ENCODE measurements around the gene GNB1.
A peak's percentile ranks its signal among the peaks of the same experiment; 100 is the strongest.

GNB1 gene

GRCh38 chr1:1847890-1848289 is 43.0 kb downstream of the GNB1 start:
- H3K27ac Mint-ChIP-seq: peak overlapping the region; percentile 7
- H3K4me3 Mint-ChIP-seq: no peak overlapping the region
- H3K4me1 Mint-ChIP-seq (ENCODE audit: low read depth): peaks cover 51% of the 10 kb centered on the region
- H3K27me3 Mint-ChIP-seq: no peaks in the 10 kb centered on the region
- no peaks in the 10 kb centered on the region for H3K9me3 Mint-ChIP-seq
- peaks cover 23% of the 10 kb centered on the region for H3K36me3 Mint-ChIP-seq (ENCODE audit: low read depth)

- Mint-ChIP-seq H3K9me3 (no peaks in the 10 kb centered on the region), H3K4me3 (no peak overlapping the region), H3K36me3 (ENCODE audit: low read depth) (peaks cover 20% of the 10 kb centered on the region), H3K4me1 (ENCODE audit: low read depth) (peaks cover 54% of the 10 kb centered on the region), H3K27ac (peak overlapping the region; percentile 7), H3K27me3 (no peaks in the 10 kb centered on the region)
Observed at GRCh38 chr1:1847061-1847850, 43.6 kb downstream of the GNB1 start.

- Mint-ChIP-seq H3K4me3 (no peak overlapping the region), H3K4me1 (ENCODE audit: low read depth) (peaks cover 60% of the 10 kb centered on the region), H3K36me3 (ENCODE audit: low read depth) (peaks cover 20% of the 10 kb centered on the region), H3K9me3 (no peaks in the 10 kb centered on the region), H3K27ac (peak overlapping the region; percentile 59), H3K27me3 (no peaks in the 10 kb centered on the region)
Observed at GRCh38 chr1:1846386-1846918, 44.4 kb downstream of the GNB1 start.

GRCh38 chr1:1842360-1843146 is 48.3 kb downstream of the GNB1 start:
- no peak overlapping the region for H3K4me3 Mint-ChIP-seq
- H3K36me3 Mint-ChIP-seq (ENCODE audit: low read depth): peaks cover 20% of the 10 kb centered on the region
- H3K4me1 Mint-ChIP-seq (ENCODE audit: low read depth): peaks cover 56% of the 10 kb centered on the region
- H3K27me3 Mint-ChIP-seq: no peaks in the 10 kb centered on the region
- H3K27ac Mint-ChIP-seq: peak overlapping the region; percentile 66
- no peaks in the 10 kb centered on the region for H3K9me3 Mint-ChIP-seq

- no peak overlapping the region for H3K27ac Mint-ChIP-seq
- H3K4me3 Mint-ChIP-seq: peak overlapping the region; percentile 52
- peaks cover 20% of the 10 kb centered on the region for H3K36me3 Mint-ChIP-seq (ENCODE audit: low read depth)
- H3K4me1 Mint-ChIP-seq (ENCODE audit: low read depth): peaks cover 53% of the 10 kb centered on the region
- H3K9me3 Mint-ChIP-seq: no peaks in the 10 kb centered on the region
- no peaks in the 10 kb centered on the region for H3K27me3 Mint-ChIP-seq
Observed at GRCh38 chr1:1841575-1841995, 49.3 kb downstream of the GNB1 start.

- H3K36me3 Mint-ChIP-seq (ENCODE audit: low read depth): peaks cover 24% of the 10 kb centered on the region
- H3K4me1 Mint-ChIP-seq (ENCODE audit: low read depth): peaks cover 43% of the 10 kb centered on the region
- no peaks in the 10 kb centered on the region for H3K27me3 Mint-ChIP-seq
- H3K4me3 Mint-ChIP-seq: no peak overlapping the region
- H3K9me3 Mint-ChIP-seq: no peaks in the 10 kb centered on the region
- no peak overlapping the region for H3K27ac Mint-ChIP-seq
Observed at GRCh38 chr1:1839311-1839965, 51.4 kb downstream of the GNB1 start.

GRCh38 chr1:1836119-1836518 is 54.8 kb downstream of the GNB1 start:
- Mint-ChIP-seq H3K9me3 (no peaks in the 10 kb centered on the region), H3K4me3 (no peak overlapping the region), H3K36me3 (ENCODE audit: low read depth) (peaks cover 42% of the 10 kb centered on the region), H3K27me3 (no peaks in the 10 kb centered on the region), H3K4me1 (ENCODE audit: low read depth) (peaks cover 37% of the 10 kb centered on the region), H3K27ac (no peak overlapping the region)

- Mint-ChIP-seq H3K27me3 (no peaks in the 10 kb centered on the region), H3K4me1 (ENCODE audit: low read depth) (peaks cover 31% of the 10 kb centered on the region), H3K9me3 (no peaks in the 10 kb centered on the region), H3K27ac (no peak overlapping the region), H3K4me3 (no peak overlapping the region), H3K36me3 (ENCODE audit: low read depth) (peaks cover 44% of the 10 kb centered on the region)
Observed at GRCh38 chr1:1835546-1835945, 55.3 kb downstream of the GNB1 start.

GRCh38 chr1:1833916-1834325 is 57.0 kb downstream of the GNB1 start:
- peak overlapping the region; percentile 43 for H3K27ac Mint-ChIP-seq
- H3K36me3 Mint-ChIP-seq (ENCODE audit: low read depth): peaks cover 46% of the 10 kb centered on the region
- H3K27me3 Mint-ChIP-seq: no peaks in the 10 kb centered on the region
- peaks cover 29% of the 10 kb centered on the region for H3K4me1 Mint-ChIP-seq (ENCODE audit: low read depth)
- H3K4me3 Mint-ChIP-seq: no peak overlapping the region
- no peaks in the 10 kb centered on the region for H3K9me3 Mint-ChIP-seq

GRCh38 chr1:1833456-1833855 is 57.4 kb downstream of the GNB1 start:
- Mint-ChIP-seq H3K9me3 (no peaks in the 10 kb centered on the region), H3K36me3 (ENCODE audit: low read depth) (peaks cover 45% of the 10 kb centered on the region), H3K4me1 (ENCODE audit: low read depth) (peaks cover 34% of the 10 kb centered on the region), H3K27me3 (no peaks in the 10 kb centered on the region), H3K27ac (no peak overlapping the region), H3K4me3 (no peak overlapping the region)

GRCh38 chr1:1832820-1833219 is 58.1 kb downstream of the GNB1 start:
- H3K27me3 Mint-ChIP-seq: no peaks in the 10 kb centered on the region
- H3K27ac Mint-ChIP-seq: peak overlapping the region; percentile 27
- no peak overlapping the region for H3K4me3 Mint-ChIP-seq
- H3K9me3 Mint-ChIP-seq: no peaks in the 10 kb centered on the region
- H3K4me1 Mint-ChIP-seq (ENCODE audit: low read depth): peaks cover 39% of the 10 kb centered on the region
- peaks cover 48% of the 10 kb centered on the region for H3K36me3 Mint-ChIP-seq (ENCODE audit: low read depth)

- H3K4me1 Mint-ChIP-seq (ENCODE audit: low read depth): peaks cover 41% of the 10 kb centered on the region
- no peak overlapping the region for H3K4me3 Mint-ChIP-seq
- H3K9me3 Mint-ChIP-seq: no peaks in the 10 kb centered on the region
- peak overlapping the region; percentile 56 for H3K27ac Mint-ChIP-seq
- H3K27me3 Mint-ChIP-seq: no peaks in the 10 kb centered on the region
- peaks cover 48% of the 10 kb centered on the region for H3K36me3 Mint-ChIP-seq (ENCODE audit: low read depth)
Observed at GRCh38 chr1:1832166-1832565, 58.7 kb downstream of the GNB1 start.

GRCh38 chr1:1827089-1827848 is 63.6 kb downstream of the GNB1 start:
- Mint-ChIP-seq H3K4me1 (ENCODE audit: low read depth) (peaks cover 37% of the 10 kb centered on the region), H3K9me3 (no peaks in the 10 kb centered on the region), H3K36me3 (ENCODE audit: low read depth) (peaks cover 38% of the 10 kb centered on the region), H3K27ac (no peak overlapping the region), H3K27me3 (no peaks in the 10 kb centered on the region), H3K4me3 (no peak overlapping the region)

- no peak overlapping the region for H3K4me3 Mint-ChIP-seq
- H3K27ac Mint-ChIP-seq: no peak overlapping the region
- no peaks in the 10 kb centered on the region for H3K27me3 Mint-ChIP-seq
Observed at GRCh38 chr1:1826356-1827088, 64.4 kb downstream of the GNB1 start.

More at GRCh38 chr1:1826356-1827088, 64.4 kb downstream of the GNB1 start:
- H3K4me1 Mint-ChIP-seq (ENCODE audit: low read depth): peaks cover 37% of the 10 kb centered on the region
- H3K36me3 Mint-ChIP-seq (ENCODE audit: low read depth): peaks cover 35% of the 10 kb centered on the region
- H3K9me3 Mint-ChIP-seq: no peaks in the 10 kb centered on the region

All from stimulated activated naive CD8-positive, alpha-beta T cell treated with anti-CD3 and anti-CD28 coated beads, Interleukin-15, Interleukin-2, amounts not matched to agents 100 ng/mL and 50 ng/mL, for 24 hours (primary cell).